ENCODE measurements around the gene GRSF1.
"Not testable (repeated sequence)": the region's sequence is repeated elsewhere in the genome, so short reads cannot be mapped to it uniquely, and the experiment has no call there.

The GRSF1 gene

GRCh38 chr4:70839589-70840093 lies at the start of gene GRSF1:
TSS of gene GRSF1 (minus strand) at chr4:70839890. CDS start at chr4:70839827, 63 bp downstream.
- DNase-seq = peak; percentile 92

- no peak for DNase-seq
Observed at GRCh38 chr4:70885174-70885573, 45.5 kb upstream of the GRSF1 start.

- DNase-seq = no peak
Observed at GRCh38 chr4:70880739-70881138, 41.0 kb upstream of the GRSF1 start.

- peak; percentile 46 for DNase-seq
Observed at GRCh38 chr4:70877556-70877955, 37.9 kb upstream of the GRSF1 start.

- DNase-seq = no peak
Observed at GRCh38 chr4:70874268-70875156, 34.8 kb upstream of the GRSF1 start.

GRCh38 chr4:70873216-70873615 lies 33.5 kb upstream of the GRSF1 start:
- no peak for DNase-seq

GRCh38 chr4:70868778-70869177 lies 29.1 kb upstream of the GRSF1 start:
- DNase-seq = no peak

- DNase-seq = no peak
Observed at GRCh38 chr4:70863099-70863790, 23.6 kb upstream of the GRSF1 start.

GRCh38 chr4:70859066-70859465 lies 19.4 kb upstream of the GRSF1 start:
- DNase-seq = no peak

GRCh38 chr4:70858454-70858853 lies 18.8 kb upstream of the GRSF1 start:
- no peak for DNase-seq

GRCh38 chr4:70855464-70855863 lies 15.8 kb upstream of the GRSF1 start:
- peak; percentile 53 for DNase-seq

GRCh38 chr4:70849291-70849690 lies 9.6 kb upstream of the GRSF1 start:
- DNase-seq = peak; percentile 72

GRCh38 chr4:70844180-70844579 lies 4.5 kb upstream of the GRSF1 start:
- no peak for DNase-seq

GRCh38 chr4:70842761-70843435 lies 3.2 kb upstream of the GRSF1 start:
- no peak for DNase-seq

GRCh38 chr4:70841951-70842350 lies 2.3 kb upstream of the GRSF1 start:
- DNase-seq = no peak

GRCh38 chr4:70841211-70841610 lies 1.5 kb upstream of the GRSF1 start:
- no peak for DNase-seq

GRCh38 chr4:70840631-70841030 lies 941 bp upstream of the GRSF1 start:
- not testable (repeated sequence) for DNase-seq

- DNase-seq = peak; percentile 76
Observed at GRCh38 chr4:70840137-70840536, 447 bp upstream of the GRSF1 start.

GRCh38 chr4:70838666-70839588 lies 763 bp downstream of the GRSF1 start:
- DNase-seq = peak; percentile 72

GRCh38 chr4:70838204-70838603 lies 1.5 kb downstream of the GRSF1 start:
- peak; percentile 28 for DNase-seq

- DNase-seq = no peak
Observed at GRCh38 chr4:70836081-70836480, 3.6 kb downstream of the GRSF1 start.

- no peak for DNase-seq
Observed at GRCh38 chr4:70833675-70834074, 6.0 kb downstream of the GRSF1 start.

All from OCI-M1 (cell line).